Ishikawa (cell line): Measurements from ENCODE around the gene ENOX2.

Experiments used
- EP300 ChIP-seq: IDR thresholded peaks from 2 replicates; pipeline ENCODE4 v1.6.1; 2012; ENCODE audit warnings: borderline replicate concordance
- NFIC ChIP-seq: IDR thresholded peaks from 2 replicates; pipeline ENCODE4 v1.6.1; 2012
- YY1 ChIP-seq: IDR thresholded peaks from 2 replicates; pipeline ENCODE4 v1.6.1; 2012; ENCODE audit warnings: low read depth
- TF ChIP-seq, protein P1 (sequence below): IDR thresholded peaks from 2 replicates; pipeline ENCODE4 v1.6.1; 2012; ENCODE audit warnings: low read depth, mild to moderate bottlenecking

DNA sequence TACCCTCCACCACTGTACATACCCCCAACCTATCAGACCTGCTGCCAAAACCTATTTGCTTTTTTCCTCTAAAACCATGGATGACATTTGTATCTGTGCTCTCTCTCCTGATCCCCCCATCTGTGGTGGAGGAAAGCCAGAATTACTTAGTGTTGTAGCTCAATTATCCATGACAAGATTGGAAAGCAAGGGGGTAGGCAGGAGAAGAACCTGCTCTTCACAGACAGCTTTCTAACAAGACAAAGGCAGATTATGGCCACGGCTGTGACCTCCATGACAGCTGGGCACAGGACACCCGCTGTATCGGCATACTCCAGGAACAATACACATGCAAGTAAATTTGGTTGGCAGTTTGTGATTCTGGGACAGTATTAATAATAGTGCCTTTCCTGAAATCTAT lies 186.7 kb downstream of the ENOX2 start:
- TF ChIP-seq YY1, result no peak
- no peak for TF ChIP-seq NFIC
- TF ChIP-seq, protein P1, sequence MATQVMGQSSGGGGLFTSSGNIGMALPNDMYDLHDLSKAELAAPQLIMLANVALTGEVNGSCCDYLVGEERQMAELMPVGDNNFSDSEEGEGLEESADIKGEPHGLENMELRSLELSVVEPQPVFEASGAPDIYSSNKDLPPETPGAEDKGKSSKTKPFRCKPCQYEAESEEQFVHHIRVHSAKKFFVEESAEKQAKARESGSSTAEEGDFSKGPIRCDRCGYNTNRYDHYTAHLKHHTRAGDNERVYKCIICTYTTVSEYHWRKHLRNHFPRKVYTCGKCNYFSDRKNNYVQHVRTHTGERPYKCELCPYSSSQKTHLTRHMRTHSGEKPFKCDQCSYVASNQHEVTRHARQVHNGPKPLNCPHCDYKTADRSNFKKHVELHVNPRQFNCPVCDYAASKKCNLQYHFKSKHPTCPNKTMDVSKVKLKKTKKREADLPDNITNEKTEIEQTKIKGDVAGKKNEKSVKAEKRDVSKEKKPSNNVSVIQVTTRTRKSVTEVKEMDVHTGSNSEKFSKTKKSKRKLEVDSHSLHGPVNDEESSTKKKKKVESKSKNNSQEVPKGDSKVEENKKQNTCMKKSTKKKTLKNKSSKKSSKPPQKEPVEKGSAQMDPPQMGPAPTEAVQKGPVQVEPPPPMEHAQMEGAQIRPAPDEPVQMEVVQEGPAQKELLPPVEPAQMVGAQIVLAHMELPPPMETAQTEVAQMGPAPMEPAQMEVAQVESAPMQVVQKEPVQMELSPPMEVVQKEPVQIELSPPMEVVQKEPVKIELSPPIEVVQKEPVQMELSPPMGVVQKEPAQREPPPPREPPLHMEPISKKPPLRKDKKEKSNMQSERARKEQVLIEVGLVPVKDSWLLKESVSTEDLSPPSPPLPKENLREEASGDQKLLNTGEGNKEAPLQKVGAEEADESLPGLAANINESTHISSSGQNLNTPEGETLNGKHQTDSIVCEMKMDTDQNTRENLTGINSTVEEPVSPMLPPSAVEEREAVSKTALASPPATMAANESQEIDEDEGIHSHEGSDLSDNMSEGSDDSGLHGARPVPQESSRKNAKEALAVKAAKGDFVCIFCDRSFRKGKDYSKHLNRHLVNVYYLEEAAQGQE, result no peak
- no peak for TF ChIP-seq EP300
